HepG2 (cell line): Measurements from ENCODE around the gene FAM118B. TPM values are rescaled to one million over a fixed set of nuclear protein-coding genes. Genes with fewer than 3 reads are reported as not detected.

Experiments
- FOXA1 ChIP-seq, 2 experiments: fragments of 450-650 bp in 1 of 2; sonication (generic) in 1 of 2; formaldehyde crosslinking in 1 of 2; IDR thresholded peaks; 2 replicates each; pipeline versions ENCODE4 v1.4.0 to v1.6.1; 2016 to 2020; ENCODE audit warnings: missing genetic modification reagents in 1 of 2
- KDM4B ChIP-seq: sonication (generic); formaldehyde crosslinking; IDR thresholded peaks from 2 replicates; pipeline ENCODE4 v1.4.0; 2020; ENCODE audit warnings: missing genetic modification reagents
- KDM5B ChIP-seq: sonication (generic); formaldehyde crosslinking; IDR thresholded peaks from 2 replicates; pipeline ENCODE4 v1.4.0; 2020; ENCODE audit warnings: missing genetic modification reagents, mild to moderate bottlenecking, borderline replicate concordance
- LCORL ChIP-seq, 2 experiments: fragments of 450-650 bp in 1 of 2; sonication (generic) in 1 of 2; formaldehyde crosslinking in 1 of 2; IDR thresholded peaks; 2 replicates each; pipeline versions ENCODE4 v1.5.0 to v1.6.1; 2017 to 2020; ENCODE audit warnings: antibody characterized with exemption in 1 of 2, missing genetic modification reagents in 1 of 2
- NCOA2 ChIP-seq: sonication (generic); formaldehyde crosslinking; IDR thresholded peaks from 2 replicates; pipeline ENCODE4 v1.8.0; 2022; ENCODE audit warnings: inconsistent platforms
- NFYB ChIP-seq: sonication (generic); formaldehyde crosslinking; IDR thresholded peaks from 2 replicates; pipeline ENCODE4 v1.4.0; 2020; ENCODE audit warnings: missing genetic modification reagents
- PREB ChIP-seq: sonication (generic); formaldehyde crosslinking; IDR thresholded peaks from 2 replicates; pipeline ENCODE4 v1.4.0; 2020; ENCODE audit warnings: missing genetic modification reagents
- RBM22 ChIP-seq: fragments of 200-400 bp; formaldehyde crosslinking; optimal IDR thresholded peaks from 2 replicates; pipeline ENCODE3; 2017; ENCODE audit warnings: mild to moderate bottlenecking, low read length, moderate library complexity
- TBX2 ChIP-seq: sonication (generic); formaldehyde crosslinking; IDR thresholded peaks from 2 replicates; pipeline ENCODE4 v1.5.0; 2020; ENCODE audit warnings: missing genetic modification reagents, mild to moderate bottlenecking, borderline replicate concordance
- THAP11 ChIP-seq: IDR thresholded peaks from 2 replicates; pipeline ENCODE4 v1.6.1; 2016; ENCODE audit warnings: missing biosample characterization, missing genetic modification reagents
- YY1 ChIP-seq: IDR thresholded peaks from 2 replicates; pipeline ENCODE4 v1.6.1; 2011; ENCODE audit warnings: low read length, low read depth, moderate library complexity, mild to moderate bottlenecking; ENCODE audit not compliant: insufficient read depth, insufficient replicate concordance
- ZIK1 ChIP-seq: sonication (generic); formaldehyde crosslinking; IDR thresholded peaks from 2 replicates; pipeline ENCODE4 v1.5.0; 2020; ENCODE audit warnings: mild to moderate bottlenecking, low read depth, missing genetic modification reagents, borderline replicate concordance
- ZNF407 ChIP-seq: sonication (generic); formaldehyde crosslinking; IDR thresholded peaks from one replicate; pipeline ENCODE4 v1.5.1; 2020; ENCODE audit warnings: mild to moderate bottlenecking, missing genetic modification reagents; ENCODE audit errors: not compliant biosample characterization
- ZNF710 ChIP-seq: sonication (generic); formaldehyde crosslinking; IDR thresholded peaks from 2 replicates; pipeline ENCODE4 v1.5.0; 2020; ENCODE audit warnings: mild to moderate bottlenecking, missing genetic modification reagents, borderline replicate concordance
- ZNF713 ChIP-seq: sonication (generic); formaldehyde crosslinking; IDR thresholded peaks from 2 replicates; pipeline ENCODE4 v1.4.0; 2020; ENCODE audit warnings: mild to moderate bottlenecking, missing genetic modification reagents
- ZNF737 ChIP-seq: sonication (generic); formaldehyde crosslinking; IDR thresholded peaks from 2 replicates; pipeline ENCODE4 v1.5.0; 2020; ENCODE audit warnings: missing genetic modification reagents, mild to moderate bottlenecking, borderline replicate concordance
- polyA plus RNA-seq, 8 experiments: library from polyadenylated mRNA; depleted of rRNA in 3 of 8; stranded (reverse) in 7 of 8; unstranded in 1 of 8; fragments of >200 nt; fragmentation: Illumina TruSeq in 4 of 8; extraction: Trizol in 4 of 8; gene quantifications; 2 replicates each; pipeline versions ENCODE4 v1.2.1 to v1.2.3, GENCODE V29; 2011 to 2016; ENCODE audit warnings: low read depth in 4 of 8, missing spikeins in 1 of 8, mixed read lengths in 1 of 8; ENCODE audit not compliant: insufficient read depth in 1 of 8
- total RNA-seq, 5 experiments: library from RNA; depleted of rRNA; stranded (reverse); fragments of >200 nt; fragmentation: Illumina TruSeq; extraction: Trizol; gene quantifications; 2 replicates each; pipeline ENCODE4 v1.2.3, GENCODE V29; 2016; ENCODE audit warnings: low read depth in 1 of 5
- TF ChIP-seq, protein P1 (sequence below): sonication (generic); formaldehyde crosslinking; IDR thresholded peaks from 2 replicates; pipeline ENCODE4 v1.4.0; 2020; ENCODE audit warnings: missing genetic modification reagents

FAM118B gene
- total and polyA plus RNA-seq, 2 of the 13 experiments (the other 11 are each of a cell fraction or from before 2014, with no cell fraction given): 10.2 to 25.7 TPM

- peak; percentile 37; the same call in 1 of the 2 replicates for TF ChIP-seq THAP11 (CRISPR knock-in tag)
- TF ChIP-seq ZNF407 (CRISPR knock-in tag): no peak
- no peak for TF ChIP-seq FOXA1 (IDR thresholded peaks at IDR 0.05)
- TF ChIP-seq FOXA1 (CRISPR knock-in tag; IDR thresholded peaks at IDR 0.05): peak; percentile 23; the same call in 1 of the 2 replicates
- no peak for TF ChIP-seq YY1
- no peak for TF ChIP-seq LCORL (IDR thresholded peaks at IDR 0.05)
- TF ChIP-seq LCORL (CRISPR knock-in tag; IDR thresholded peaks at IDR 0.05): peak; percentile 75; the same call in 1 of the 2 replicates
- no peak for TF ChIP-seq ZNF737 (CRISPR knock-in tag)
- TF ChIP-seq TBX2: peak; percentile 78
- TF ChIP-seq KDM4B (CRISPR knock-in tag): no peak
- TF ChIP-seq ZNF710 (CRISPR knock-in tag): peak; percentile 80
- TF ChIP-seq ZIK1 (CRISPR knock-in tag): no peak
- TF ChIP-seq PREB: no peak
- peak; percentile 19; the same call in 1 of the 2 replicates for TF ChIP-seq KDM5B
- TF ChIP-seq, protein P1, sequence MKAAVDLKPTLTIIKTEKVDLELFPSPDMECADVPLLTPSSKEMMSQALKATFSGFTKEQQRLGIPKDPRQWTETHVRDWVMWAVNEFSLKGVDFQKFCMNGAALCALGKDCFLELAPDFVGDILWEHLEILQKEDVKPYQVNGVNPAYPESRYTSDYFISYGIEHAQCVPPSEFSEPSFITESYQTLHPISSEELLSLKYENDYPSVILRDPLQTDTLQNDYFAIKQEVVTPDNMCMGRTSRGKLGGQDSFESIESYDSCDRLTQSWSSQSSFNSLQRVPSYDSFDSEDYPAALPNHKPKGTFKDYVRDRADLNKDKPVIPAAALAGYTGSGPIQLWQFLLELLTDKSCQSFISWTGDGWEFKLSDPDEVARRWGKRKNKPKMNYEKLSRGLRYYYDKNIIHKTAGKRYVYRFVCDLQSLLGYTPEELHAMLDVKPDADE (CRISPR knock-in tag): no peak
- no peak for TF ChIP-seq NFYB (CRISPR knock-in tag)
- peak; percentile 94 for TF ChIP-seq NCOA2 (CRISPR knock-in tag)
- peak; percentile 48 for TF ChIP-seq RBM22
- no peak for TF ChIP-seq ZNF713
Observed at GRCh38 chr11:126193038-126193478, 18.5 kb upstream of the FAM118B start (continued).
